HG02970 (cell line): Measurements from ENCODE around the gene EFTUD2.
"Not testable (repeated sequence)": the region's sequence is repeated elsewhere in the genome, so short reads cannot be mapped to it uniquely, and the experiment has no call there.

Experiments
- ATAC-seq: cut with Tn5 transposase; IDR thresholded peaks from one replicate; pipeline ENCODE4 v1.9.1; 2021; ENCODE audit warnings: mild to moderate bottlenecking, moderate library complexity, moderate number of reproducible peaks; ENCODE audit not compliant: unreplicated experiment, low FRiP score

The EFTUD2 gene

DNA sequence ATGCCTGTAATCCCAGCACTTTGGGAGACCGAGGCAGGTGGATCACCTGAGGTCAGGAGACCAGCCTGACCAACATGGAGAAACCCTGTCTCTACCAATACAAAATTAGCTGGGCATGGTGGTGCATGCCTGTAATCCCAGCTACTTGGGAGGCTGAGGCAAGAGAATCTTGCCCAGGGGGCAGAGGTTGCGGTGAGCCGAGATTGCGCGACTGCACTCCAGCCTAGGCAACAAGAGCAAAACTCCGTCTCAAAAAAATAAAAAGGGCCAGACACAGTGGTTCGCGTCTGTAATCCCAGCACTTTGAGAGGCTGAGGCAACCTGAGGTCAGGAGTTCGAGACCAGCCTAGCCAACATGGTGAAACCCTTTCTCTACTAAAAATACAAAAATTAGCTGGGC lies 74.0 kb downstream of the EFTUD2 start:
- not testable (repeated sequence) for ATAC-seq

- ATAC-seq = no peak
Observed at GRCh38 chr17:44820631-44821212, 78.5 kb downstream of the EFTUD2 start.

- not testable (repeated sequence) for ATAC-seq
Observed at GRCh38 chr17:44818508-44818907, 80.7 kb downstream of the EFTUD2 start.

GRCh38 chr17:44812263-44812662 lies 87.0 kb downstream of the EFTUD2 start:
- ATAC-seq = no peak

DNA sequence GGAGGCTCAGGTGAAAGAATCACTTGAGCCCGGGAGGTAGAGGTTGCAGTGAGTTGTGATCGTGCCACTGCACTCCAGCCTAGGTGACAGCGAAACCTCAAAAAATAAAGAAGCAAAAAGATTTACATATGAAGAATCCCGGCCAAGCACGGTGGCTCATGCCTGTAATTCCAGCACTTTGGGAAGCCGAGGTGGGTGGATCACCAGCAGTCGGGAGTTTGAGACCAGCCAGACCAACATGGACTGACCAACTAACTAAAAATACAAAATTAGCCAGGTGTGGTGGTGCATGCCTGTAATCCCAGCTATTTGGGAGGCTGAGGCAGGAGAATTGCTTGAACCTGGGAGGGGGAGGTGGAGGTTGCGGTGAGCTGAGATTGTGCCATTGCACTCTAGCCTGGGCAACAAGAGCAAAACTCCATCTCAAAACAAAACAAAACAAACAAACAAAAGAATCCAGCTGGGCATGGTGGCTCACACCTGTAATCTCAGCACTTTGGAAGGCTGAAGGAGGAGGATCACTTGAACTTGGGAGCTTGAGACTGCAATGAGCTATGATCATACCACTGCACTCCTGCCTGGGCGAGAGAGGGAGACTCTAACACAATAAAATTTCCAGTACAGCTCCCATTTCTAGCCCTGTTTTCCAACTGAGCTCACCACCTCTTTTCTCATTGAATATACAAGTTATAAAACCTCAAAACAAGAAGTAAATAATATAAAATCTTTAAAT lies 90.4 kb downstream of the EFTUD2 start:
- not testable (repeated sequence) for ATAC-seq

- no peak for ATAC-seq
Observed at GRCh38 chr17:44808156-44808555, 91.1 kb downstream of the EFTUD2 start.

DNA sequence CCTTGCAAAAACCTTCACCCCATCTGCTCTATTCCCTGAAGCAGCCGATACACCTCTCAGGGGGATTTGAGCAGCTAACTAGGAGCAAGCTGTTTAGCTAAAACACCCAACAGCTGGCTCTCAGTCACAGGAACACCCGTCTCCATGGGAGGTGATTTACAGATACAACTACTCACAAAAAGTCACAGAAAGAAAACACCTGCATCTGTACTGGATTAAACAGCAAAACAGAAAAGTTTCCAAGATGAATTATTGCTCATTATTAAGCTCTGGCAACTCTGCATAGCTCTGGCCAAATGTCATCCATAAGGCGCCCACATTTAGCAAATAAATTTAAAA lies 91.5 kb downstream of the EFTUD2 start:
- ATAC-seq = no peak

DNA sequence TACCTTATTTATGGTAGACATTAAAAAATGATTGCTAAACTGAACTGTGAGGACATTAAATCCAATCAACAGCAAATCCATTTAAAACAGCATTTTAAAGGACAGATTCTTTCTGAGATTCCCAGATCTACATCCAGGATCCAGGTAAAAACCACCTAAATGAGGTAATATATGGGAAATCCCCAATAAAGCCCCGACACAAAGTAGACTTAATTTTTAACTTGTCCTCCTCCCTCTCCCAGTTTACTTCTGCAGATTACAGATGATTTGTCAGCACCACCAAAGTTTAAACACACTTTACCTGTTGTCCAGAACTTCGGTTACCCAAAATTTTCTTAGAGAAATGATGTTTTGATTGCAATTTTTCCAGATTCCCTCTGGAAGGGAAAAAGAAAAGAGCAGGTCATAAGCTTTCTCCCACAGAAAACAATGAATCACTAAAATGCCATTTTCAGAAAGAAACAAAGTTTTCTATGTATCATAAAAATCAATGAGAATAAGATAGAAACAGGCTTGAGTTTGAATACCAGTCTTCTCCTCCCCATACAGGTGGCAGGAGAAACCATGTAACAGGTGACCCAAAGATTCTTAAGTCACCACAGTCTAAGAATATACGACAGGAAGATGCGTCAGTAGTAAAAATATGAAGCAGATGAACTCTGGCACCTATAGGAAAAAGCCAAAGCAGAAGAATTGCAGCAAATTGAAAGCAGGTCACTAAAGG lies 92.0 kb downstream of the EFTUD2 start:
- no peak for ATAC-seq

DNA sequence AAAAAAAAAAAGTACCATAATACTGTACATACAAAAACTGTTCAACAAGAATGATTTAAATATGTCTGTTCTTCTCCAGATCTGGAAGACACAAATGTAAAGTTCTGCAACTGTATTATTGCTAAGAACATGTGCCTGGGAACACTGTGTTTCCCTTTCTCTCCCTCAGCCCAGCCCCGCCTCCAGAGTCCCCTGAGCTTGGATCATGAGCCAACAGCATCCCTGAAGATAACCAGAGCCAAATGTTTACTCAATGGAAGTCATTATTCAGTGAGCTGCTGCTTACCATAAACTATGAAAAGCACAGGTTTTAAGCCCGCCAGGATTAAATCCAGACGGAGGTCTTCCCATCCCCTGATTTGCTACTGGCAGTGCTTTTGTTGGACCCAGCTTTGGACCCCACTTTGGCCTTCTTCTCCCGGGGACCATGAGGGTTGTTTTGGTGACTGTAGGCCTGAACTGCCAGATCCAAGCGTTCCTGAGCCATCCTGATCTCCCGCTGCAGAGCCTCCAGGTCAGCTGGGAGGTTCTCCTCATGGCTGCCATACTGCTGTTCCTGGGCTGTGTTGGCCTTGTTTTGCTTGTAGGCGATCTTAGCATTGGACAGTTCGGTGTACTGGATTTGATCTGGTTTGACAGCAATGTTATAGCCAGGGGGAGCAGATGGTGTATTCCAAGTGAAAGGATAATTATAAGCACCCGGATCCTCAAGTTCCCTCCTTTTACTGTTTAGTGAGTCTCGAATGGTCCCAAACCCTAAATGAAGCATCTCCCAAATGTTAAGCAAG lies 94.7 kb downstream of the EFTUD2 start:
- no peak for ATAC-seq

DNA sequence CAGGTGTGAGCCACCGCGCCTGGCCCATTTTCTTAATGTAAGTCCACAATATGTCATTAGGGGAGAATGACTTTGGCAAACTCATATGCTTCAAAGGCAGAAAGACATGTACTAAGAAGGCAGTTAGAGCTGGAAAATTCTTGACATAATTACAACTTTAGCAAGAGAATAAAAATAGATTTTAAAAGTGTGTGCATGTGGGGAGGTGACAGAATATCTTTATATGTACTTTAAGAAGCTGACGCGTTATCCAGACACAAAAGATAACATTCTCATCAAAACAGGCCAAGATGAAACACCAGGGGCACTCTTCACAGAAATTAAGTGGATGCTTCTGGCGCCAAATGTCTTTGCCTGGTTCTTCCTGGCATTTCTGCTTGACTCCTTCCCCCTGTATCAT lies 97.4 kb downstream of the EFTUD2 start:
- ATAC-seq = no peak
